Colonic mucosa (tissue), 4 donors: ENCODE measurements around the gene PROSER2. TPM values are rescaled to one million over a fixed set of nuclear protein-coding genes. Genes with fewer than 3 reads are reported as not detected.

ENCODE experiments used
- DNase-seq: peaks from one replicate; pipeline ENCODE4 v3.0.0-alpha.2; 2020
- H3K27ac ChIP-seq: fragments of 200-600 bp; one replicate; pipeline ENCODE4 v1.8.0; 2021
- H3K27me3 ChIP-seq: fragments of 200-600 bp; one replicate; pipeline ENCODE4 v1.8.0; 2021
- H3K36me3 ChIP-seq: fragments of 200-600 bp; one replicate; pipeline ENCODE4 v1.8.0; 2021
- H3K4me1 ChIP-seq: fragments of 200-600 bp; one replicate; pipeline ENCODE4 v1.8.0; 2021; ENCODE audit warnings: mild to moderate bottlenecking
- H3K4me3 ChIP-seq: fragments of 200-600 bp; one replicate; pipeline ENCODE4 v1.8.0; 2021
- H3K9ac ChIP-seq, 2 donors: one replicate each; pipeline ENCODE4 v1.7.0; 2013; ENCODE audit warnings: control low read depth in 2 of 2, low read depth in 2 of 2, low read length in 2 of 2
- H3K9me3 ChIP-seq: fragments of 200-600 bp; one replicate; pipeline ENCODE4 v1.8.0; 2021
- CTCF ChIP-seq: fragments of 200-600 bp; IDR thresholded peaks from one replicate; pipeline ENCODE4 v1.8.0; 2022; ENCODE audit warnings: antibody characterized with exemption, mild to moderate bottlenecking
- intact Hi-C: fragments of 100-400 bp; cut with DNase I; formaldehyde crosslinking; loops from one replicate; pipeline ENCODE4 v1.14.1; 2022
- total RNA-seq, 2 donors: library from RNA; stranded (reverse); fragmentation: NEBNext Ultra II Directional in 1 of 2; extraction: Animal tissue kit (Norgen Biotek cat#: 25700) in 1 of 2; gene quantifications; one replicate each; pipeline ENCODE4 v1.2.1, GENCODE V29; 2021
- donor health status: healthy.
- donor health status: DM: no; HTN: no; CAD: no.
- donor health status: DM: no; HTN: no; CAD: no.

The PROSER2 gene
- total RNA-seq, 2 donors from 2014 or later = 12.9 to 16.2 TPM

DNA sequence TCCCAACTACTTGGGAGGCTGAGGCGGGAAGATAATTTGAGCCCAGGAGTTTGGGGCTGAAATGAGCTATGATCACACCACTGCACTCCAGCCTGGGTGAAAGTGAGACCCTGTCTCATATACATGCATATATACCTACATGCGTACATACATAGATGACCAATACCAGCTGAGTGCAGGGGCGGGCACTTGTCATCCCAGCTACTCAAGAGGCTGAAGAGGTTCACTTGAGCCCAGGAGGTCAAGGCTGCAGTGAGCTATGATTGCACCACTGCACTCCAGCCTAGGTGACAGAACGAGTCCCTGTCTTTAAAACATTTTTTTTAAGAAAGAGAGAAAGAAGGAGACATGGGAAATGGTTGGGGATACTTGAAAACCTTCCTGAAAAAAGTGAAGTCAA lies 17.4 kb upstream of the PROSER2 start:
- DNase-seq = no peak
- intact Hi-C loops = no loop called here
- Histone ChIP-seq H3K27ac (no peak overlapping the region), H3K4me1 (no peaks in the 10 kb centered on the region), H3K9me3 (no peaks in the 10 kb centered on the region), H3K27me3 (no peaks in the 10 kb centered on the region), H3K4me3 (no peak overlapping the region), H3K36me3 (no peaks in the 10 kb centered on the region), H3K9ac (no peak overlapping the region)
- no peak for TF ChIP-seq CTCF

DNA sequence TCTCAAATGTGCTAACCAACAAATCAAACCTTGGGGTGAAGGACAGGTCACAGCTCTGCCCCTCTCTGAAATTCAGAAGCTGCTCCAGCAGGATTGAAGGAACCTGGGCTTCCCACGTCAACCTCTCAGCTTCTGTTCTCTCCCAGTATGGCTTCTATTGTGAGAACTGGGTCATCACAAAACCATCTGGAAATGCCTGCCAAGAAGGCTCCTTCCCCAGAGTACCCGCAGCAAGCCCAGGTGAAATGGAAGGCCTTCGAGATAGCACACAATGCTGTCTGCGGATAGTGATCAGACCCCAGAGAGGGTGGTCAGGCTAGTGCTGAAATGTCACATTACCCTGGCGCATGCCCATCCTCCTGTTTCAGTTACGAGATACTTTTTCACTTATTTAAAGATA lies 16.4 kb upstream of the PROSER2 start:
- no peaks in the 10 kb centered on the region for H3K9me3 ChIP-seq
- TF ChIP-seq CTCF = no peak
- no peaks in the 10 kb centered on the region for H3K36me3 ChIP-seq
- no peak overlapping the region for H3K4me3 ChIP-seq
- H3K4me1 ChIP-seq = no peaks in the 10 kb centered on the region
- no peak overlapping the region for H3K9ac ChIP-seq
- no peak for DNase-seq
- H3K27ac ChIP-seq = no peak overlapping the region
- H3K27me3 ChIP-seq = no peaks in the 10 kb centered on the region
- intact Hi-C loops = no loop called here

GRCh38 chr10:11808808-11809207 lies 14.3 kb upstream of the PROSER2 start:
- Histone ChIP-seq H3K9ac (no peak overlapping the region), H3K27me3 (no peaks in the 10 kb centered on the region), H3K4me3 (no peak overlapping the region), H3K4me1 (no peaks in the 10 kb centered on the region), H3K36me3 (no peaks in the 10 kb centered on the region), H3K27ac (no peak overlapping the region), H3K9me3 (no peaks in the 10 kb centered on the region)
- intact Hi-C loops = no loop called here
- TF ChIP-seq CTCF = no peak
- no peak for DNase-seq

- Histone ChIP-seq H3K9me3 (no peaks in the 10 kb centered on the region), H3K27ac (no peak overlapping the region), H3K36me3 (no peaks in the 10 kb centered on the region), H3K9ac (no peak overlapping the region), H3K4me1 (no peaks in the 10 kb centered on the region), H3K27me3 (no peaks in the 10 kb centered on the region), H3K4me3 (no peak overlapping the region)
- intact Hi-C loops = no loop called here
- no peak for TF ChIP-seq CTCF
- no peak for DNase-seq
Observed at GRCh38 chr10:11810313-11810766, 12.8 kb upstream of the PROSER2 start.

- H3K9ac ChIP-seq = no peak overlapping the region
- no peak overlapping the region for H3K4me3 ChIP-seq
- no peak overlapping the region for H3K27ac ChIP-seq
- no peaks in the 10 kb centered on the region for H3K27me3 ChIP-seq
- TF ChIP-seq CTCF = no peak
- no peaks in the 10 kb centered on the region for H3K36me3 ChIP-seq
- intact Hi-C loops = no loop called here
- H3K4me1 ChIP-seq = no peaks in the 10 kb centered on the region
- DNase-seq = no peak
- no peaks in the 10 kb centered on the region for H3K9me3 ChIP-seq
Observed at GRCh38 chr10:11810973-11811372, 12.2 kb upstream of the PROSER2 start.

GRCh38 chr10:11813177-11813576 lies 10.0 kb upstream of the PROSER2 start:
- H3K27ac ChIP-seq = no peak overlapping the region
- no peaks in the 10 kb centered on the region for H3K9me3 ChIP-seq
- H3K4me1 ChIP-seq = no peaks in the 10 kb centered on the region
- TF ChIP-seq CTCF = no peak
- no peak for DNase-seq
- H3K4me3 ChIP-seq = no peak overlapping the region
- no peak overlapping the region for H3K9ac ChIP-seq
- H3K36me3 ChIP-seq = no peaks in the 10 kb centered on the region
- intact Hi-C loops = no loop called here
- H3K27me3 ChIP-seq = no peaks in the 10 kb centered on the region
